HG03520 (cell line): ENCODE measurements around the gene SIX1.

Experiments used
- ATAC-seq: cut with Tn5 transposase; IDR thresholded peaks from one replicate; pipeline ENCODE4 v1.9.1; 2021; ENCODE audit warnings: mild to moderate bottlenecking, moderate library complexity; ENCODE audit not compliant: unreplicated experiment

SIX1 gene

GRCh38 chr14:60602291-60602690 is 47.0 kb downstream of the SIX1 start:
- ATAC-seq: no peak

GRCh38 chr14:60599727-60600126 is 49.5 kb downstream of the SIX1 start:
- ATAC-seq: no peak

GRCh38 chr14:60596139-60596538 is 53.1 kb downstream of the SIX1 start:
- no peak for ATAC-seq

- no peak for ATAC-seq
Observed at GRCh38 chr14:60594062-60594461, 55.2 kb downstream of the SIX1 start.
